Ectodermal cell (in vitro differentiated cells): ENCODE measurements around the gene GMDS.

Experiments
- H3K27ac ChIP-seq: 2 replicates; pipeline ENCODE4 v1.7.0; 2013; ENCODE audit warnings: mild to moderate bottlenecking, low read depth, low read length; ENCODE audit not compliant: insufficient read depth, poor library complexity, severe bottlenecking
- H3K27me3 ChIP-seq: 2 replicates; pipeline ENCODE4 v1.7.0; 2013; ENCODE audit warnings: mild to moderate bottlenecking, low read length; ENCODE audit not compliant: insufficient read depth, control insufficient read depth, poor library complexity, severe bottlenecking
- H3K36me3 ChIP-seq: one replicate; pipeline ENCODE4 v1.7.0; 2013; ENCODE audit warnings: low read length; ENCODE audit not compliant: control insufficient read depth, insufficient read depth
- H3K4me1 ChIP-seq: one replicate; pipeline ENCODE4 v1.7.0; 2013; ENCODE audit warnings: low read length; ENCODE audit not compliant: control insufficient read depth, insufficient read depth
- H3K4me3 ChIP-seq: 2 replicates; pipeline ENCODE4 v1.7.0; 2013; ENCODE audit warnings: low read depth, low read length, control low read depth; ENCODE audit not compliant: insufficient read depth
- H3K9me3 ChIP-seq: 2 replicates; pipeline ENCODE4 v1.7.0; 2013; ENCODE audit warnings: mild to moderate bottlenecking, low read length, moderate library complexity; ENCODE audit not compliant: control insufficient read depth
- WGBS, 2 experiments: methylation state at CpG; one replicate each; pipeline ENCODE4 v1.1.7; 2013; ENCODE audit warnings: missing lambda C conversion rate in 2 of 2; 5-methylcytosine and 5-hydroxymethylcytosine counted together

Gene GMDS

DNA sequence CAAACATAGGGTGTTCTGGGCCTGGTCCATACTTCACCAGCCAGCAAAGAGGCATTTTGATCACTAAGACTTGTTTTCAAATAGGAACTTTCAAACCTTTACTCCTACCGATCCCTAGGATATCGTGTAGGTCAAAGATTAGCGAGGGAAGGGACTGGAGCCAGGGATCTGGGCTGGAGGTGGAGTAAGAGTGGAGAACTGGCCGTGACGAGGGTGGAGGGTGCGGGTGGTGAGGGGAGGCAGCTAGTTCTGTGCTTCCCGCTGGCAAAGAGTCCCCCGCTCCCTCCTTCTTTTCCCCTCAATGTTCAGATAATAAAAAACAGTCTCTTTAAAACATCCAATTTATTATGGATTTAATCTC, 446.5 kb downstream of the GMDS start:
- 92 to 97% methylated on average over 6 to 7 of the region's 8 CpGs for WGBS, 2 experiments
- H3K4me3 ChIP-seq = no peak overlapping the region
- peaks cover 6% of the 10 kb centered on the region for H3K4me1 ChIP-seq
- H3K36me3 ChIP-seq = no peaks in the 10 kb centered on the region
- no peak overlapping the region for H3K27ac ChIP-seq
- no peaks in the 10 kb centered on the region for H3K9me3 ChIP-seq
- H3K27me3 ChIP-seq = no peaks in the 10 kb centered on the region

- Histone ChIP-seq H3K9me3 (no peaks in the 10 kb centered on the region), H3K4me3 (no peak overlapping the region), H3K4me1 (peaks cover 6% of the 10 kb centered on the region), H3K27ac (no peak overlapping the region), H3K36me3 (no peaks in the 10 kb centered on the region), H3K27me3 (no peaks in the 10 kb centered on the region)
- 93 to 94% methylated on average over 9 of the region's 9 CpGs for WGBS, 2 experiments
Measured at GRCh38 chr6:1798303-1798964, 447.0 kb downstream of the GMDS start.

DNA sequence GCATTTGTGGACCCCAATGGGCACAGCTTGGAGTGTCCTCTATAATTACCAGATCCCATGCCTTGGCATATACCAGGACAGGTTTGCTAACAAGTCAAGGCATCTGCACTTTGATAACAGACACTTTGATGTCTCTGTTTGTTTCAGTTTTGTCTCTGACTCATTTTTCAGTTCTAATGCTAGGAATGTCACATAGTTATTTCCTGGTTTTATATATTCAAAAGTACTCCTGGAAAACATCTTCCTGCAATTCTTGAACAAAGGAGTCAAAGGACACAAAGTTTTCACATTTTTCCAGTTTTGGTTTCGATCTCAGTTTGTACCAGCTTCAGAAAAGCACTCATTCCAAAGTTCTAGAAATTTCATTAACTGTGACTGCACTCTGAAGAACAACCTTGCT, 447.6 kb downstream of the GMDS start:
- no peak overlapping the region for H3K4me3 ChIP-seq
- no peaks in the 10 kb centered on the region for H3K27me3 ChIP-seq
- WGBS, 2 experiments = 97 to 100% methylated on average over 1 of the region's 1 CpG
- no peaks in the 10 kb centered on the region for H3K9me3 ChIP-seq
- H3K36me3 ChIP-seq = no peaks in the 10 kb centered on the region
- H3K27ac ChIP-seq = no peak overlapping the region
- H3K4me1 ChIP-seq = peaks cover 6% of the 10 kb centered on the region

GRCh38 chr6:1796706-1797529, 448.5 kb downstream of the GMDS start:
- H3K4me3 ChIP-seq = no peak overlapping the region
- WGBS, 2 experiments = 92 to 95% methylated on average over 8 of the region's 8 CpGs
- peaks cover 3% of the 10 kb centered on the region for H3K4me1 ChIP-seq
- no peaks in the 10 kb centered on the region for H3K27me3 ChIP-seq
- no peak overlapping the region for H3K27ac ChIP-seq
- no peaks in the 10 kb centered on the region for H3K9me3 ChIP-seq
- no peaks in the 10 kb centered on the region for H3K36me3 ChIP-seq

DNA sequence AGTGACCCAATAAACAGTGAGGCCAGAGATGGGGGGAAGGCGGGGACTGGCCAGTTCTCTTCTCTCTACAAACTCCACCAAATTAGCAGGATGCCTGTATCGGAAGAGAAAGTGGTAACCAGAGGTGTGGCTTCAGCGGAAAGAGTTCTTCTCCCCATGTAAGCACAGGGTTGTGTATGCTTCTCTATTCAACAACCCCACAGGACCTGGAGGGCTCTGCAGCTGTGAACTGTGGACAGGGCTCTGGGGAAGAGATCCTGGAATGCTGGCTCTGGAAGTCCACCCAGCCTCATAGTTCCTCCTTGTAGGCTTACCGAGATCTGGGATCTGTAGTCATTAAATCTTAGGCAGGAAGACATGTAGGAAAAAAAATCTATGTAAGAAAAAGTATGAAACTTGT, 449.5 kb downstream of the GMDS start:
- 88 to 96% methylated on average over 4 of the region's 4 CpGs for WGBS, 2 experiments
- Histone ChIP-seq H3K27me3 (no peaks in the 10 kb centered on the region), H3K4me1 (peaks cover 3% of the 10 kb centered on the region), H3K36me3 (no peaks in the 10 kb centered on the region), H3K27ac (no peak overlapping the region), H3K4me3 (no peak overlapping the region), H3K9me3 (no peaks in the 10 kb centered on the region)

DNA sequence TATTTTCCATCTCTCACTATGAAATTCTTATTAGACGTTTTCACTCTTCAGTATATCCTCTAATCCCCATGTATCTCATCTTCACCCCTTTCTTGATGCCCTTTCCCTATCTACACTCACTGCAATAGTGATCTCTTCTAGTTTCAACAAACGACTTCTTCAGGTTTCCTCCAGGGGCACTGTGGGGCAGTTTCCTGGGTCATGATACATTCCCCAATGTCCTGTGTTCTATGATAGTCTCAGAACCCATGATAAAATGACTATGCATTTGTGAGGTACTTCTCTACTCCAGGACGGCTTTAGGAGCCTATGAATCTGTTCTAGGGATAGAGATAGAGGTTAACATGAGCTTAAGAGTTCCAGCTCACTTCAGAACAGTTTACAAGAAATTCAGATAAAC, 452.4 kb downstream of the GMDS start:
- Histone ChIP-seq H3K9me3 (no peaks in the 10 kb centered on the region), H3K27ac (no peak overlapping the region), H3K4me1 (peaks cover 3% of the 10 kb centered on the region), H3K27me3 (no peaks in the 10 kb centered on the region), H3K36me3 (no peaks in the 10 kb centered on the region), H3K4me3 (no peak overlapping the region)
- 24 to 28% methylated on average over 2 to 3 of the region's 3 CpGs for WGBS, 2 experiments

DNA sequence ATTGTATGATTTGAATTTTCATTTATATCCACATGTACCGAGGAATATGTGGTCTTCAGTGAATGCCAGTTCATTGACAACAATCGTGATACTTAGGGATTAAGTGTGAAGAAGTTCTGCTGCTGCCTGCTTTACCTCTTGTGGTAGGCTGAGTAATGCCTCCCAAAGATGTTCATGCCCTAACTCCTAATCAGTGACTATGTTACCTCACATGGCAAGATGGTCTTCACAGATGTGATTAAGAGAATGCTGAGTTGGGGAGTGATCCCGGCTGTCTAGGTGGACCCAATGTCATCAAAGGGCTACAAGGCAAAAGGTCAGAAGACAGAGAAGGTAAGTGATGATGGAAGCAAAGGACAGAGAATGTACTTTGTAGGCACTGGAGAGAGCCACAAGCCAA, 454.7 kb downstream of the GMDS start:
- no peaks in the 10 kb centered on the region for H3K36me3 ChIP-seq
- no peaks in the 10 kb centered on the region for H3K9me3 ChIP-seq
- H3K27ac ChIP-seq = no peak overlapping the region
- WGBS, 2 experiments = 90 to 91% methylated on average over 3 of the region's 3 CpGs
- no peak overlapping the region for H3K4me3 ChIP-seq
- no peaks in the 10 kb centered on the region for H3K4me1 ChIP-seq
- H3K27me3 ChIP-seq = no peaks in the 10 kb centered on the region

DNA sequence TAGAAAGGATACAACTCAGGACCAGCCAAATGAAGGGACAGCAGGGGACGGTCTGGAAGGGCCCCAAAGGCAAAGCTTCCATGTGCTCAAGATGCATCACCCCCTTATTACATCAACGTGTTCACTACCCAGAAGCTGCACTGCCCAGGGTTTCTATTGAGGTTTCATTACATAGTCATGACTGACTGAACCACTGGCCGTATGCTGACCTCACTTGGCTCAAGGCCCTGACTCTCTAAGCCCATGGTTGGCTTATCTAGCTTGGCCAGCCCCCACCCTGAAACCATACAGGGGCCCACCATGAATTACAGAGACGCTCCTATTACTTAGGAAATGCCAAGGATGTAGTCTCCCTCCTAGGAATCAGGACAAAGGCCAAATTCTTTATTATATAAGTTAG, 456.3 kb downstream of the GMDS start:
- Histone ChIP-seq H3K27me3 (no peaks in the 10 kb centered on the region), H3K9me3 (no peaks in the 10 kb centered on the region), H3K4me3 (no peak overlapping the region), H3K27ac (no peak overlapping the region), H3K36me3 (no peaks in the 10 kb centered on the region), H3K4me1 (no peaks in the 10 kb centered on the region)
- WGBS, 2 experiments = 91 to 95% methylated on average over 3 to 4 of the region's 4 CpGs

DNA sequence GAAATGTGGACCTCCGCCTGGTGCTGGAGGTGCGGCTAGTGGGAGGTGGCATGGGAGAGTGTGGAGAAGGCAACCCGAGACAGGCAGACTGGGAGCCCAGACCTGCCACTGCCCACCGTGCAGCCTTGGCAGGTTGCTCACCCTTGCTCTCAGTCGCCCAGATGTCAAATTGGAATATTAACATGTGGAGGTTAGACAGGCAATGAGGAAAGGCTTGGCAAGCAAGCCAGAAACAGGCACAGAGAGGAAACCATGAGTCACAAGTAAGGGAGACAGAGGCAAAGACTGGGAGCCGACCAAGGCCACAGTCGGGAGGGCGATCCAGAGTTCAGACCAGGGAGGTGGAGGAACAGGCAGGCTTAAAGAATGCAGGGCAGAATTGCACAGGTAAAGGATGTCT, 457.5 kb downstream of the GMDS start:
- Histone ChIP-seq H3K27me3 (no peaks in the 10 kb centered on the region), H3K4me3 (no peak overlapping the region), H3K9me3 (no peaks in the 10 kb centered on the region), H3K36me3 (no peaks in the 10 kb centered on the region), H3K4me1 (no peaks in the 10 kb centered on the region), H3K27ac (no peak overlapping the region)
- WGBS, 2 experiments = 90 to 94% methylated on average over 8 of the region's 8 CpGs

DNA sequence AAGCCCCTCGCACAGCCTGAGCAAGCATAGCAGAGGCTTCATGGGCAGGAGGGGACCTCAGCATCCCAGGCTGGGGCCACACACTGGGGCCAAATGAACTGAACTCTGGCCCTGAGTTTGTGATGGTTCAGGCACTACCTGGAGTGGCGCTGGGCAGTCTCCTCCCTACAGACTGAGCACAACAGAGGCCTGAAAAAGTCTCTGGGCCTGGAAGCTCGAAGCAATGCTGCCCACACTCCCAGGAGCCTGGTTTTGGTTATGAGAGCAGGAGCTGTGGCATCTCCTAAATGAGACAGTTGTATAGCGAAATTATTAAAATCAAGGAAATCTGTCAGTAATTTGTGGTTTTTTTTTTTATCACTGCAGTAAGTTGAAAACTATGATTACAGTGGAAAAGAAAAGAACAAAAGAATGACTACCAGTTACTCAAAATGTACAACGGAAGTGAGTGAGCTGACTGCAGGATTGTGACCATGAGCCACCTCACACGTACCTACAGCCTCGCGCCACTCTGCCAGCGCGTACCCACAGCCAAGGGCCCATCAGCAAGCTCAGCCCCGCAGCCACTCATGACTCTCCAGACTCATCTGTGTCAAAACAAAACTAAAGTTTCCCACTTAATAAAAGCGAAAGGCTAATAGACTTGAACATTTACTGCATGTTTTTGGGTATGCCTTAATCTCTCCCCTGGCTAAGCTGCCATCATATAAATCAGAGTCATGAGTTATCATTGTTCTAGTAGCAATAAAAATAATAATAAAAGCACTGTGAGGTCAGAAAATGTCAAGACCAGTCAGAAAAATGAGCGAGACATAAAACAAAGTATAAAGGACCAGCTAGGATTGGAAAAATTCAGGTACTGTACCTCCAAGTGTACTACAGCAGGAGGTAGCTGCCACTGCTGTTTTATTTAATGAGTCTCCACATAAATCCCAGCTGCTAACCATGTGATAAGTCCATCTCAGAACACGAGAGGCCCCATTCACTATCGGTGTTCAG, 458.7 kb downstream of the GMDS start:
- H3K9me3 ChIP-seq = no peaks in the 10 kb centered on the region
- H3K27ac ChIP-seq = no peak overlapping the region
- no peak overlapping the region for H3K4me3 ChIP-seq
- whole genome bisulfite sequencing, 2 experiments = 94% methylated on average over 15 of the region's 15 CpGs
- no peaks in the 10 kb centered on the region for H3K4me1 ChIP-seq
- H3K27me3 ChIP-seq = no peaks in the 10 kb centered on the region
- H3K36me3 ChIP-seq = no peaks in the 10 kb centered on the region
